Right ventricle myocardium inferior (tissue), 1 donor: ENCODE data around the gene LMOD1. TPM values are rescaled to one million over a fixed set of nuclear protein-coding genes. Genes with fewer than 3 reads are reported as not detected.
"Not testable (repeated sequence)": the region's sequence is repeated elsewhere in the genome, so short reads cannot be mapped to it uniquely, and the experiment has no call there.

Experiments
- ATAC-seq: fragments of 200-7000 bp; cut with Tn5 transposase; one replicate; pipeline ENCODE4 v1.9.1; 2020; ENCODE audit warnings: mild to moderate bottlenecking, moderate library complexity
- DNase-seq: peaks from one replicate; pipeline ENCODE4 v3.0.0; 2021; ENCODE audit errors: missing footprints
- intact Hi-C: fragments of 100-400 bp; cut with DNase I; formaldehyde crosslinking; loops from one replicate; pipeline ENCODE4 v1.11.0; 2022
- total RNA-seq: library from RNA; stranded (reverse); fragmentation: NEBNext Ultra II Directional; extraction: Animal tissue kit (Norgen Biotek cat#: 25700); gene quantifications from one replicate; pipeline ENCODE4 v1.2.1, GENCODE V29; 2021
- donor health status: DM: no; HTN: yes; CAD: no; lungs with severe emphysema.

The LMOD1 gene
- total RNA-seq, 1 donor from 2014 or later, result 10.8 TPM

- intact Hi-C loops, result loop anchor here (5.0 kb wide), 1 partner anchor 220 kb away; no protein-coding TSS in a partner anchor
These were observed 59.1 kb downstream of the LMOD1 start for GRCh38 chr1:201887116-201887866.

DNA sequence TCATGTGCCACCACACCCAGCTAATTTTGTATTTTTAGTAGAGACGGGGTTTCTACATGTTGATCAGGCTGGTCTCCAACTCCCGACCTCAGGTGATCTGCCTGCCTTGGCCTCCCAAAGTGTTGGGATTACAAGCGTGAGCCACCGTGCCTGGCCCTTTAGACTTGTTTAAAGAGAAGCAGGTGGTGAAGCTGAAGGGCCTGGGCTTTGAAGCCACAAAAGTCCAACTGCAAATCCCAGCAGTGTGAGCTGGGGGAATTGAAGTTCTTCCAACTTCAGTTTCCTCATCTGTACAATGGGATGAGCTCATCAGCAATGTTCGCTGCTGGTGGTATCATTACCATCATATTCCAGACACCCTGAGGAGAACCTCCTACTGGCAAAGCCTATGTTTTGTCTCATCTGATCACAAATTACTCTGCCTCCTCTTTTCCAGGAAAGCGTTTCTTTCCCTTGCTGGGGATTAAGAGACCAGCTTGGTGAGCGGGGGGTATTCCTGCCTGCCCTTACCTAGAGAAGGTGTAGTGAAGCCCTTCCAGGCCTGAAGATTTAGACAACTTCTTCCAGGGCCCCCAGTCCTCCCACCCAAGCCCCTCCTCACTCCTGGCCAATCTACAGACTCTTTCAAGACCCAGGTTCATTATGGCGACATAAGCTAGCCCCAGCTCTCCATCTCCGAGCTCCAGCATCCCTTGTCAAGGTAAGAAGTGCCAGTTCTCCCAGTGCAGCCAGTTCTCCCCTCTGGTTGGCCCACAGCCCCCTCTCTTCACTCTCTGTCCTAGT, 60.1 kb downstream of the LMOD1 start:
- ATAC-seq (no peak), DNase-seq (no peak)

More at GRCh38 chr1:201887116-201887866, 59.1 kb downstream of the LMOD1 start:
- ATAC-seq (no peak), DNase-seq (no peak)

DNA sequence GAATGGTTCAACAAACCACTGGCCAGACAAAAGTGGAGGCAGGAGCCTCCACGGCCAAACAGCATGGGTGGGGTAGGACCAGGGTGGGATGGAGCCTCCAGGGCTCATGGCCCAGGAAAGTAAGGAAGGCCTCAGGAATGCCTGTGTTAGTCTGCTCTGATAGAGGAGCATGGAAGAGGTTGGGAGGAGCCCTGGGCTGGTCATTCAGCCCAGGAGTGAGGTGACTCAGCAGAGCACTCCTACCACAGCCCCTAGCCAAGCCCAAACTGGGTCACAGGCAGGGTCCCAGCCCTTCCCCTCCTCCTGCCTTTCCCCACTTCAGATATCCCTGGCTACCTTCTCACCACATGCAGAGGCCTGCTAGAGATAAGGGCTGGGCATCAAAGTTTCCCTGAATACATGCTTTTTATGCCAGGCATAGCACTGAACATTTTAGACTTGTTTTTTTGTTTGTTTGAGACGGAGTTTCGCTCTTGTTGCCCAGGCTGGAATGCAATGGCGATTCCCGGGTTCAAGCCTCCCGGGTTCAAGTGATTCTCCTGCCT, 60.7 kb downstream of the LMOD1 start:
- ATAC-seq (no peak), DNase-seq (no peak)
- intact Hi-C loops, result loop anchor here (5.0 kb wide), 1 partner anchor 222 kb away; no protein-coding TSS in a partner anchor

More for the DNA sequence above, 60.1 kb downstream of the LMOD1 start:
- intact Hi-C loops, result loop anchor here (5.0 kb wide), 1 partner anchor 221 kb away; no protein-coding TSS in a partner anchor

DNA sequence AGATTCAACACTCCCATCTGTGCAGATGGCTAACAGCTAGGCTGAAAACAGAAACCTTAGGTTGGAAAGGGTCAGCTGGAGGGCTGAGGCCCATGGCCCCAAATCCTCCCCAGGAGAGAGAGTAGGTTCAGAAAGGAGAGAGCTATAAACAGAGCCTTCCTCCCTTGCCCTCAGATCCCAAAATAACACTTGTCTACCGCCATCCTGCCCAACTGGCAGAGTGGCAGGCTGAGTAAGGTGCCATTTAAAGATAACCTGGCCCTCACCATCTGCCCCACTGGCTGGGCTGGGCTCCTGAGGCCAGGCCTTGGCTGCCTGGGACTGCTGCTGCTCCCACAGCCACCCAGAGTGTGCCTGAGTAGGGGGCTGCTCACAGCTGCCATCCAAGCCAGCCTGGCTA, 61.9 kb downstream of the LMOD1 start:
- ATAC-seq (peak; percentile 48), DNase-seq (no peak)

DNA sequence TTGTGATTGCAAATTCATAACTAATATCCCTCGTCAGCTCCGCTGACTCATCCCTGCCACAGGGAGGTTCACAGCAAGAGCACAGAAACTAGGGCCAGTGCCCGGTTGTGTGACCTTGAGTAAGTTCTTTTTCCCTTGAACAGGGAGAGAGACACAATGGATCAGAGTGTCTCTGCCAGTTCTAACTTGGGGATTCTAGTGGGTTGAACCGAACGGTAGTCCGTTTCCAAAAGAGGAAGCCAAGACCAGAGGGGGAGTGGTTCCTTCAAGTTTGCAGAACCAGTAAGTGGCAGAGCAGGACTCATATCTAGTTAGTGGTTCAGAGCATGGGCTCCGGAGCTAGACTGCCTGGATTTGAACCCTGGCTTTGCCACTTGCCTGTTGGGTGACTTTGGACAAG, 62.6 kb downstream of the LMOD1 start:
- intact Hi-C loops, result no loop called here
- ATAC-seq, result peak; percentile 53
- DNase-seq, result no peak

More for the DNA sequence above, 61.9 kb downstream of the LMOD1 start:
- intact Hi-C loops, result no loop called here

DNA sequence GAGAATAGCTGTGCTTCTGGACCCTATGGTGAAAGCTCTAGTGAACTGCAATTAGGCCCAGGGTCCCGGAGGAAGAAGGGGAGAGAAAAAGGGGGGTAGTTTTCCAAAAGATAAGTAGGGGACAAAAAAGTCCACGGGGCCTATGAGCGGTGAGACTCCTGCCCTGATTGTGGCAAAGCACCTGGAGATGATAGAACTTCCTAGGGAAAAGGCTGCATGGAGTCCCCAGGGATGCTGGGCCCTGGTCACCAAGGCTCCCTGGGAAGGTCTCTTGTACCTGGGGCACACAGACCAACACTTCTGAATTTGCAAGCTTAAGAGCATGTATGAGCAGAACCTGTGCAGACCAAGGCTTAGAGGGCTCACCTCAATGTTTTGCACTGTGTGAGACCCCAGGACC, 63.1 kb downstream of the LMOD1 start:
- intact Hi-C loops, result no loop called here
- no peak for ATAC-seq

GRCh38 chr1:201882665-201883132, 63.6 kb downstream of the LMOD1 start:
- no peak for ATAC-seq
- intact Hi-C loops, result no loop called here
- no peak for DNase-seq

More for the DNA sequence above, 63.1 kb downstream of the LMOD1 start:
- DNase-seq, result no peak

GRCh38 chr1:201881617-201882016, 64.7 kb downstream of the LMOD1 start:
- no peak for ATAC-seq
- DNase-seq, result no peak
- intact Hi-C loops, result no loop called here

- intact Hi-C loops, result no loop called here
- DNase-seq, result no peak
- no peak for ATAC-seq
These were observed 65.3 kb downstream of the LMOD1 start for GRCh38 chr1:201880928-201881571.

GRCh38 chr1:201877877-201878401, 68.4 kb downstream of the LMOD1 start:
- intact Hi-C loops, result loop anchor here (2.0 to 5.0 kb wide), 2 partner anchors 51 to 95 kb away; partner anchors contain the start of gene IPO9
- ATAC-seq (peak; percentile 57), DNase-seq (no peak)

DNA sequence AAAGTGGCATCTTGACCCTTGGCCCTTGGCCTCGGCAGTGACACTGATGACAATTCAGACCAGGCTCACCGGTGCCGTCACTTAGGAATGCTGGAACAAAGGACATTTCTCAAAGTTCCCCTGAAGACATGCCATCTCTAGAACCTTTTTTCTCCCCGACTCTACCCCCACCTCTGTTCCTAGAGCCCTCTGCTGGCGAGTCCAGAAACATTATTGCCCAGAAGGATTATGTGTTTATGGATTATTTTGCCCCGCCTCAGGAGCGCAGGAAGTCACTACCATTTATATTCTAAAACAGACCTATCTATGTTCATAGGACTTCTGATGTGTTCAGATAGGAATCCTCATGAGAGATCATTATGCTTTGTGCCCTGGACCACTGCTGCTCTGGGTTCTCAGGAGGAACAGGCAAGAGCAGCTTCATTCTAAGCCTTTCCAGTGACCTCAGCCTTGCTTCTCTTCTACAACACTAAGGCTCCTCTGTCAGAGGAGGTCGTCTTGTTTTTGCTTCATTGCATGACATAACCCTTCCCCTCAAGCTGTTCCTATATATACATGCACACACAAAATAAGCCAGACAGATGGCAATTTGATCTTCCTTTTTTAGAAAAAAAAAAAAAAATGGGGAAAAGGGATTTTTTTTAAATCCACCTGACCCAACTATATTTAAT, 70.1 kb downstream of the LMOD1 start:
- intact Hi-C loops, result loop anchor here (5.0 kb wide), 1 partner anchor 49 kb away; the partner anchor contains the start of gene IPO9
- no peak for ATAC-seq
- no peak for DNase-seq

DNA sequence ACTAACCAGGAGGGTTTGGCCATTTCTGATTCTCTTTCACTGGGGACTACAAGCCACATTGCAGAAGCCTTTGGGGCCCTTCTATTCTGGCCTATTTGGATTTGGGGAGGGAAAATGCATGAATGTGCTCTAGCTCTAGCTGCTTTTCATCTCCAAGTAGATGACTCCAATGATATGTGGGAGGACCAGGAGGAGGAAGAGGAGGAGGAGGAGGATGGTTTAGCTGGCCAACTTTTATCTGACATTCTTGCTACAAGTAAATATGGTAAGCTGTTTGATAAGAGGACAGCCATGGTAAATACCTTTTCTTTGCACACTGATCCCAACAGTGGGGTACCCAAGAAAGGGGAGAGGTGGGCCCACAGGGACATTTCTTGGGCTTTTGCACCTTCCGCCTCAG, 71.7 kb downstream of the LMOD1 start:
- intact Hi-C loops, result loop anchor here (5.0 kb wide), 1 partner anchor 47 kb away; the partner anchor contains the start of gene IPO9
- no peak for DNase-seq
- ATAC-seq, result no peak

DNA sequence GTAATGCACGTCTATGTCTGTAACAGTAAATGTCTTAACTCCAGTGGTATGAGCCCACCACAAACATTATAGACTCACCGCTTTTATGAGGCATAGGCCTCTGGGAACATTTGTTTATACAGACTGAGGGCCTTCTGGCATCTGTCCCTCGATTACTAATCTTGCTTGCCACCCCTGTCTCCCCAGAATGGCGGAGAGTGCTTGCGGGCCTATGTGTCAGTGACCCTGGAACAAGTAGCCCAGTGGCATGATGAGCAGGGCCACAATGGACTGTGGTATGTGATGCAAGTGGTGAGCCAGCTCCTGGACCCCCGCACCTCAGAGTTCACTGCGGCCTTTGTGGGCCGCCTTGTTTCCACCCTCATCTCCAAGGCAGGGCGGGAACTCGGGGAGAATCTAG, 76.0 kb downstream of the LMOD1 start:
- ATAC-seq (no peak), DNase-seq (no peak)
- intact Hi-C loops, result no loop called here

DNA sequence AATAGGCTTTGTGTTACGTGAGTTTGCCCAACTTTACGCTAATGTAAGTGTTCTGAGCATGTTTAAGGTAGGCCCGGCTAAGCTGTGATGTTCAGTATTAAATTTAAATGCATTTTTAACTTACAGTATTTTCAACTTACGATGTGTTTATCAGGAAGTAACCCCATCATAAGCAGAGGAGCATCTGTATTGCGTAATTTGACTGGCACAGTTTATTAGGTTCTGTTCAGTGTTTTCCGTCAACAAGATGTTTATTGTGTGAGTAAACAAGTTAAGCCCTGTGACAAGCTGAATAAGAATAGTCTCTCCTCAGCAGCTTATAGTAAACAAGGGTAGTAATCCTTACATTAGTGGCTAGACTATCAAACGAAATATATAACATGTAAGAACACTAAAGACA, 84.9 kb downstream of the LMOD1 start:
- intact Hi-C loops, result no loop called here
- no peak for ATAC-seq
- no peak for DNase-seq

DNA sequence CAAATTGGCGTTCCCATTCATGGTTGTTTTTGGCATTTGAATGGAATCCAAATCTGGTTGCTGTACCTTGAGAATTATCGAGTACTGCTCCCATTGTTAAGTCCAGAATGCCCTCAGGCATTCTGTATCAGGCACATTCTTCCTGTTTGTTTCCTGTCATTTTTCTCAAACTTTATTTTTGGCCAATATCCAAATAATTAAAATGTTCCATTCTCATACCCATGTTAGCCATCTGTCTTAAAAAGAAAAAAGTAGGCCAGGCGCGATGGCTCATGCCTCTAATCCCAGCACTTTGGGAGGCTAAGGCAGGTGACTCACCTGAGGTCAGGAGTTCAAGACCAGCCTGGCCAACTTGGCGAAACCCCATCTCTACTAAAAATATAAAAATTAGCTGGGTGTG, 86.9 kb downstream of the LMOD1 start:
- no peak for ATAC-seq
- intact Hi-C loops, result no loop called here
- no peak for DNase-seq

DNA sequence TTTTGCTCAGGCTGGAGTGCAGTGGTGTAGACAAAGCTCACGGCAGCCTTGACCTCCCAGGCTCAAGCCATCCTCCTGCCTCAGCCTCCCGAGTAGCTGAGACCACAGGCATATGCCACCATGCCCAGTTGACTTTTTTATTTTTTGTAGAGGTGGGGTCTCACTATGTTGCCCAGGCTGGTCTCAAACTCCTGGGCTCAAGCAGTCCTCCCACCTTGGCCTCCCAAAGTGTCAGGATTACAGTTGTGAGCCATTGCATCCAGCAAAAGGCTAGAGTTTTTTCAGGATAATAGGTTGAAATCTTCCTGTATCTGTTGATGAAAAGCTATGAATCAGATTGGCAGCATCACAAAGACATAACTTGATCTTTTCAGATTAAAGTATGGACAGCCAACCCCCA, 89.6 kb downstream of the LMOD1 start:
- ATAC-seq, intact Hi-C loops, DNase-seq: not testable (repeated sequence)

- ATAC-seq (no peak), DNase-seq (no peak)
- intact Hi-C loops, result no loop called here
These were observed 94.4 kb downstream of the LMOD1 start for GRCh38 chr1:201851949-201852348.

DNA sequence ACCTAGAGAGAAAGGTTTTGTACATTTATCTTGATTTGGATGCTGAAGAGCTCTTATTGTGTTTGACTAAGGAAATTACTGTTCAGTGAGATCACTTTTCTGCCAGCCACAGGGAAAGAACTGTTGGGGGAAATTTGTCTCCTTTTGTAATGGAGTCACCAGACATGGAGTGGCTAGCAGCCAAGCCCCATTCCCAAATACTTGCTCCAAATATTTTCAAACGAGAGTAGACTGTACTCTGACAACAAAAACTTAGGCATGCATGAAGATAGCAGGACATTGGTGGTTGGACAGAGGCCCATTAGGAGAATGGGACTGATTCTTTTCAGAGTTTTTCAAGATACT, 96.3 kb downstream of the LMOD1 start:
- DNase-seq (peak; percentile 50), ATAC-seq (peak; percentile 50)
- intact Hi-C loops, result no loop called here
